HG03066 (cell line): ENCODE results near the gene TCTA.

Experiments used
- ATAC-seq: cut with Tn5 transposase; IDR thresholded peaks from one replicate; pipeline ENCODE4 v1.9.1; 2021; ENCODE audit warnings: low read depth; ENCODE audit not compliant: unreplicated experiment

TCTA gene

DNA sequence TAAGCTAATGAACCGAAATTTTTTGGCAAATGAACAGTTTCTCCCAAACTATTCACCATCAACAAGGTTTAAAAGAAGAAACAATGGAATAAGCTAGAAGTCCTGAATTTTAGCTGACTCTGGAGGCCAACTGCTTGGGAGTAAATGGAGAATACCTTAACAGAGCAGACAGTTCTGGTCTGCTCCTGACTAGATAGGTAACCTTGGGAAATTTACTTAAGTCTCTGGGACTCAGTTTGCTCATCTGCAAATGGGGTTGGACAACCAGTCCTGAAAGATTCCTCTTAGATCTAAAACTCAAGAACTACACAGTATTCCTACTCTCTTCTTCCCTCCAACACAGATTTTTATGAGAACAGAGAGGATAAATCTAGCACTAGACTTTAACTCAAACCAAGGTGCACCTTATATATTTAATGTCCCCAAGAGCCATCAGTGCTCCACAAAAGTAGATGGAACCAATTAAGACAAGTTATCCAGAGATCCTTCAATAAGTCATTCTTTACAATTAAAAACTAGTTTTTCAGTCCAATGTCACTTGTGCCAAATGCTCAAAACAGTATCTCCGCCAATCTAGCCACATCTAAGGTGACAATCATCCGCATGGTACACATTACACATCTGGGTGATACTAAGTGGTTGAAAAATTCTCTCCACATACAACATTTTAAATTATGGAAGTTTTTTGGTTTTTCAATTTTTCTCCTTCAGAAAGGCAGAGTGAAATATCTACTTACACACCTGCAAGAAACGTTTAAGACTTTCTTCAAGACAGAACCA, 2.0 kb upstream of the TCTA start:
- no peak for ATAC-seq

DNA sequence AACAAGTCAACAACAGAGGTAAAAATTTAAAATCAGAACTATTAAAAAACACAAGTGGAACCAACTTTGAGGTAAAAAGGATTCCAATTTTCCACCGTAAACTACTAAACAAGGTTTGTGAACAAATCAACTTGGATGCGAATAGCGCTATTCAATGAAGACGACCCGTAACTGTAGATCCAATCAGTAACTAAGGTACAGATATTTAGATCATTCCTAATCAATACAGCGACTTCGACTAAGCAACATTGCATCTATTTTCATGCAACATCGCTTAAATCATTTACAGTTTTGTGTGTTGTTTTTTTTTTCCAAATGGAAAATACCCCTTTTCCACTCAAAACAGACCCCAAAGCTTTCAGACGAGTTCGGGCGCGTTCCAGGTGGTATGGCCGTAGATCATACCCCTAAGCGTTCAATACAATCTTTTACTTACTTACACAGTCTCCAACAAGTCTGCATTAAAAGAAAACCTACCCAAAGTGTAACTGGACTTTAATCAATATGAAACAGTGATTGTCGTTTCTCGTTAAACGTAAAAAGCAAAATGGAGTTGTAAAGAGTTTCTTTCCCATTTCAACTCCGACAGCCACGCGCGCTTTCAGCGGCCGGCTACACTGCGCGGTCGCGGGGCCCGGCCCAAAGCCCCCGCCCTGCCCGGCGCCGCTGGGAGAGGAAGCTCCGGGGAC, 1.2 kb upstream of the TCTA start:
- ATAC-seq = no peak

DNA sequence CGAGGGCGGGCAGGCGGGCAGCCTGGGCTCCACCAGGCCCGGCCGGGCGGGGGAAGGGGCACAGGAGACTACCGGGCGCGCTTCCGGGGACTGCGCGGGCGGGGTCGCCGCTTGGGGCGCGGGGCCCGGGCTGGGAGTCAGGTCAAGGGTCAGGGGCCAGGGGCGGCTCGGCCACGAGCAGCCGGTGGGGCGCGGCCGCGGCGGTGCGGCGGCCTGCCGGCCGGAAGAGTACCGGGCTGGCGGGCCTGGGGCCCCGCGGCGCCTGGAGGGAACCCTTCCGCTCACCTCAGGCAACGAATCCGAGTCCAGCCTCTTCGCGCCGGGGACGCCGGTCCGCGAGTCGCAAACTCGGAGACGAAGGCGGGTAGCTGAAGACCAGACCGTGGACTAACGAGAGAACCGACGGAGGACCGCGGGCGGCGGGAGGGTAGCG, 672 bp upstream of the TCTA start:
- peak; percentile 25 for ATAC-seq

DNA sequence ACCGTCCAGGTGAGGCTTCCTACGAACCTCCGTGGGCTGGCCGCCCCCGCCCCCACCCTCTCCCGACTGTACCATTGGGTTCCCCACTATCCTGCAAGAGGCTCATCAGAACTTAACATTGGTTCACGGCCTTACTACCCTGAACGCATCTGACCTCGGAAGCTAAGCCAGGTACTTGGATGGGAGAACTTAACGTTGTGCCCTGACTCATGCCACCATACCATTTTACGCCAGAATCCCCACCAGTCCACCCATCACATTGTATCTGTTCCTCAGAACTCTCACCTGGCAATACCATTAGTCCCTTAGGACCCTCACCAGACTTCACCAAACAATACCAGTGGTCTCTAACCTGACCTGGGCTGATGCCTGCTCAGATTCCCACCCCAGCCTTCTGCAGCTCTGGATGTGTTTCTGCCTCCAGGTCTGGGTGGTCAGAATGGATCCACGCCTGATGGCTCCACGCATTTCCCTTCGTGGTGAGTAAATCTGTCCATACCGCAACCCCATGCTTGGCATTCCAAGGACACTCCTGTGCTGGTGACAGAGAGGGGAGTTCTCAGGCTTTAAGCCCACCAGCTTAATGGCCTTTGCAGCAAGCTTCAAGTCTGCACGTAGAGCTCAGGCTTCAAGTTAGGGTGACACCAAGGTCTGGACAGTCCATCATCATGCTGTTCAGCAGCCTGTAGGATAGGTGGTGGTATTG, 562 bp downstream of the TCTA start:
- no peak for ATAC-seq

DNA sequence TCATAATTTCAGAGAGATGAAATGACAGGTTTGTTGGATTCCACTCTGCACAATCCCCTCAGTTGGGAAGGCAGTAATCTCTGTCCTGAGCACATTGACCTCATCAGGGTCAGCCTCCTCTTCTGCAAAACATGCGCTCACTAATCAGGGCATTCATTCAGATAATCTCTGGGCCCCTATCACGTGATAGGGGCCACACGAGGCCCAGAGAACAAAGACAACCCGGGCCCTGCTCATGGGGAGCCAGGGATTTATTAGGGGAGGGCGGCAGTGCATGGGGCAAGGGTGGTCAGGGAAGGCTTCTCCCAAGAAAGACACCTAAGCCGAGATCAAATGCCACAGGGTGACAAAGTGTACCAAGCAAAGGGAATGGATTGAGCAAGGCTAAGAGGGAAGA, 1.1 kb downstream of the TCTA start:
- ATAC-seq = no peak

DNA sequence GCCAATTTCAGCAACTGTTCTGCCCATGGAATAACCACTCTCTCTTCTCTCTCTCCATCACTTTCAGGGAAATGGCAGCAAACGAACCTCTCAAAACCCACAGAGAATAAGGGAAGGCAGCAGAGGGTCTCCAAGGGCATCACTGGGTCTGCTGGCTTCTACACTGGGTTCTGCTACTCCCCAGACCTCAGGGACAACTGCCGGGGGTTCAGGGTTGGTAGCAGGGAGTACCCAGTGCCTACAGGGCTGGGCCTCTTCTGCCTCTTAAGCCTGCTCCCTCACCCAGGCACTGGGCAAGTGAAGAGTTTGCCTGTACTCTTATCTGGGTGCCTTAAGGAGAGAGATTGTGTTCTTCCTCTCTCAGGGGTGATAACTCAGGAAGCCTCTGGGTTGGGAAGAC, 2.5 kb downstream of the TCTA start:
- ATAC-seq = no peak

DNA sequence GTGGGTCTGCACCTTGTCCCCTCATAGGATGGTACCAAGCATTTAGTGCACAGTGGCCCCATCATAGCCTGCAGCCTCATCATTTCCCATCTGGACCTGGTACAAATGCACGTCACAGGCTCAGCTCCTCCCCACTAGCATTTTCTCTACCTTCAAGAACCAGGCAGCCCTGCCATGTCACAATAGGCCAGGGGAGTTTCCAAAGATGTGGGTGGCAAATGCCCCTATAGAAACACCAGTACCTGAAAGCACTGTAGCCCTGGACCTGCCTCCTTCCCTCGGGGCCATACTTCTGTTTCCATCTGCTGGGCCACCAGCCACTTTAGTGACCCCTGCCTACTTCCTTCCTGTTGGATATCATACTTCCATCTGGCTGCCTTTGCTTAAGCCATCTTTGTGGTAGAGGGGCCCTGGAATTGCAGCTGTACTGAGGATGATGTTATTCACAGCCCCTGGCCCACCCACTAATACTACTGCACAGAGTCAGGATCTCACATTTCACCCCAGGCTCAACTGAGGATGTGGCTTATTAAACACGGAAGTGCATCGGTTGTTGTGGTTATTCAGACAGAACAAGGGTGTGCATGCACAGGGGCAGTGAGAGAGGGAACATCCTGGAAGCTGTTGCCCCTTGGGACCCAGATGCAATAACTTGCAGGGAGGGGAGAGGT, 3.8 kb downstream of the TCTA start:
- ATAC-seq = no peak

DNA sequence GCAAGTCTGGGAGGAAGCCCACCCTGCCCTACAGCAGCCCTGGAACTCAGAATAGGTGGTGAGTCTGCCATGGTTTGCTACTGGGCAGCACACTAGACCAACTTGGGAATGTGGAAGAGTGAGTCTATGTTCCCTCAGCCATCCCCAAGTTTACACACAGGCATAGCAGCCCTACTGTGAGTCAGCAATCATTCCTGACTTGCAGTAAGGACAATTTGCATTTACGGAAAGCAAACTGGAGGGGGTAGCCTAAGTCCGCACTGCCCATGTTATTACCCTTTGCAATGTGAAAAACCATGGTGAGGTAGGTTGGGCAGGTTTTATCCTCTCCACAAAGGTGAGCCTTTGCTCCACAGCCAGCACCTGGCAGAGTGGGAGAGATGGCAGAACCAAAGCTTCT, 4.6 kb downstream of the TCTA start:
- ATAC-seq = no peak

DNA sequence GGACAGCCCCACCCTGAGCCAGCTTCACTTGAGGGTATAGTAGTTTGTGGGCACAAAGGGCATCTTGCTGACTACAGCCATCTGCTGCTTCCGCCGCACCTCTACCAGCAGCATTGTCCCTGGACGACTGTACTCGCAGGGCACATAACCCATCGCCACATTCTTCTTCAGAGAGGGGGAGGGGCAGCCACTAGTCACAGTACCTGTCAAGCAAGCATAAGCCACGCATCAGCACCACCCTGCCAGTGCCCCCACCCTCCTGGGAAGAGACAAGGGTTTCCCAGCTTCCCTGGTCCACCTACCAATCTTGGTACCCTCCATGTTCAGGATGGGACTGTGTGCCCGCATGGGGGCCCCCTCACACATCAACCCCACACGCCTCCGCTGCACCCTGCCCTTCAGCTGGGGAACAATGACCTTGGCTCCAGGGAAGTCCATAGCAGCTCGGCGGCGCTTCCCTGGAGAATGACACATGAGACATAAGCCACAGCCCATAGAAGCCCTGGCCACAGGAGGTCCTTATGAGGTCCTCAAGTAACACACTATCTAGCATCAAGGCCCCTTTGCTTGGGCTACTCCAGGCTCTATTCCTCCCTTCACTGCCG, 5.4 kb downstream of the TCTA start:
- ATAC-seq = no peak

DNA sequence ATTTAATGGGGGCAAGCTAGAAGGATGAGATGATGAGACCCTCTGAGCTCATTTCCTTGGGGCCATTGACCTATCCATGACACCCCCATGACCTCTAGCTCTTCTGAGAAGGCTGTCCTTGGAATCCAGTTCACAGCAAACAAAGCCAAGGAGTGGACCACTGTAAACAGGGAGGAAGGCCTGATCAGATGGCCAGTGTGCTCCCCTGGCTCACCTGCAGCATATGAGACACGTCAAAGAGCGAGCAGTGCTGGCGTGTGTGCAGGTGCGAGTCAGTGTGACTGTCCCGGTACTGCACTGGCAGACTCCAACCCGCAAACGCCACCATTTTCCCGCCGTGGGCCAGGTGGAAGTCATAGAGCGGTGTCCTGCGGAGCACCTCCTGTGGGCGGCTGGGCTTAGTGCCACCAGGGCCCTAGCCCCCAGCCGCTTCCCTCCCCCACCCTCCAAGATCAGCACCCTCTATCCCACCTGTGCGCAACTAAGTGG, 9.7 kb downstream of the TCTA start:
- ATAC-seq = no peak

DNA sequence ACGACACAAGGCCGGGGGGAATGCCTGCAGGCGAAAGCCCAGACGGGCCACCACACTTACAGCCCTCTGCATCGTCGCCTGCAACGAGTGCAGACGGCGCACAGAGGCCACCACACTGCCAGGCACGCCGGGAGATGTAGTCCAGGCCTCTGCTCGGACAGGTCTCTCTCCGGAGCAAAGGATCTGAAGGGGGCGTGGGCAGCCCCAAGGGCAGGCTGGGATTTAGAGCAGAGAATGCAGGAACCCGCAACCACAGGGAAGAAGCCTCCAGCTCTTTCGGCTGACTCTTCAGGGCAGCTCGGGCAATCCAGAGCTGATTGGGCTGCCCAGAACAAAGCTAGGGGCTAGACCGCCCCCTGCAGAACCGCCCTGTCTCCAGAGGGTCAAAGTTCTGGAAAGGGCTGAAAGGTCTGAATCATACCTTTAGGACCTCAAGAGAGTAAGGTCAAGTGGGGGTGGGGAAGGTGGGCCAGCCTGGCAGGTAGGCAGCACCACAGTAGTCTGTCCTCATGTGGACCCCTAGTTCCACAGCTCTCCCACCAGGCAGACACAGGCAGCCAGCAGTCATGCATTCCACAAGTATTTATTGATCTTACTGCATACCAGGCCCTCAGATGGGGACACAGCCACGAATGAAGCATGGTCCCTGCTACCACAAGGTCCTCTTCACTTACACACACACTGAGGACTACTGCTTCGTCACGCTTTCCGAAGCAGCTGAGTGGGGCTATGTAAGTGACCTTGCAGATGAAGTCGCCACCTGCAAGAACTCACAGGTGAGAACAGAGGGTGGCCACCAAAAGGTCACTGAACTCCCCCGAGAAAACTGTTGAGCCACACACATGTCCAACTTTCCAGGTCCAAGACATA, 10.4 kb downstream of the TCTA start, which contains the start of gene AMT:
Gene AMT (minus strand): TSS at position 95 of the 870 bp plus-strand sequence. CDS start 23 bp downstream, at position 72.
- no peak for ATAC-seq

DNA sequence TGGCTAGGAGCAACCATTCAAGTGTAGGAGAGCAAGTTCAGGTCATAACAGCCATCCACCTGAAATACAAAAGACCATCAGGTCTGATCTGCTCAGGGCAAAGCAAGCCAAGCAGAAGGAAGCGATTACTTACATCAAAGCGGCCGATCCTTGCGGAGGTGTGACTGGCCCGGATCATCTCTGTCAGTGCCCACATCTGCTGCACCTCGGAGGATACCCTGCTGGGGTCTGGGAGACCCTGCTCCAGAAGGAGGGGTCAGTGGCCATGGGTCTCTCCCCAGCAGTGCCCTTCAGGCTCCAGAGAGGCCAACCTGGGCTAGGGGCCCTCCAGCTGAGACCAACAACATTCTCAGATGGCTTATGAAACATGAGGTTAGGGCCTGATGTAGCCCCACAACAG, 12.6 kb downstream of the TCTA start:
- ATAC-seq = no peak

DNA sequence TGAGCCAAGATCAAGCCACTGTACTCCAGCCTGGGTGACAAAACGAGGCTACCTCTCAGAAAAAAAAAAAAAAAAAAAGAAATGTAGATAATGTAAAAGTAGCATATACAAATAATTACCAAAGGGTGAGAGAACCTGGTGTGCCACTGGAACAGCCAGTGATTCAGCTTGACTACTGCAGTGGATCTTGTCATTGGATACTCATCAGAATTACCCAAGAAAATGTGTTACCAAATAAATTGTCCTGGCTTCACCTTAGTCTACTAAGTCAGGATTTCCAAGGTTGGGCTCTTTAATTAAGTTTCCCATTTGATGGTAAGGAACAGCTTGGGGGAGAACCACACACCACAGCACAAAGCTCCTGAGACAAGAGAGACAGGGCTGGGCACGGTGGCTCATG, 15.4 kb downstream of the TCTA start:
- no peak for ATAC-seq

DNA sequence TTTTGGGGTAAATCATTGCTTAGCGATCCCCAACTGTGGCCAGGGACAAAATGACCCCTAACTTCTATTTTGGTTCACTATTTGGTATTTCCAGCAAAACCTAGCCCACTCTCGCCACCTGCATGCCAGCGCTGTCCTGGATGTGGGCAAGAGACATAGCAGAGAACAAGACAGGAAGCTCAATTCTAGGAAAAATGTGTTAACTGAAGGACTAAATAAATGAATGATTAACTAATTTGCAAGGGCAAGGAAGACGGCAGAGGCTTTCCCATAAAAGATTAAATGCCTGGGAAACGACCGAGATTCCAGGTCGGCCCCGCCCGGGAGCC, 16.5 kb downstream of the TCTA start:
- no peak for ATAC-seq

DNA sequence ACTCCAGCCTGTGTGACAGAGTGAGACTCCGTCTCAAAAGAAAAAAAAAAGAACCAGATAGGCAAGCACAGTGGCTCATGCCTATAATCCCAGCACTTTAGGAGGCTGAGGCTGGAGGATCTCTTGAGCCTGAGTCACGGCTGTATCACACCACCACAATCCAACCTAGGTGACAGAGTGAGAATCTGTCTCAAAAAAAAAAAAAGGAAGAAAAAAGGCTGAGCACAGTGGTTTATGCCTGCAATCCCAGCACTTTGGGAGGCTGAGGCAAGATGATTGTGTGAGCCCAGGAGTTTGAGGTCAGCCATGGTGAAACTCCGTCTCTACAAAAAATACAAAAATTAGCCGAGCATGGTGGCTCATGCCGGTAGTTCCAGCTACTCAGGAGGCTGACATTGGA, 22.5 kb downstream of the TCTA start:
- ATAC-seq = no peak

DNA sequence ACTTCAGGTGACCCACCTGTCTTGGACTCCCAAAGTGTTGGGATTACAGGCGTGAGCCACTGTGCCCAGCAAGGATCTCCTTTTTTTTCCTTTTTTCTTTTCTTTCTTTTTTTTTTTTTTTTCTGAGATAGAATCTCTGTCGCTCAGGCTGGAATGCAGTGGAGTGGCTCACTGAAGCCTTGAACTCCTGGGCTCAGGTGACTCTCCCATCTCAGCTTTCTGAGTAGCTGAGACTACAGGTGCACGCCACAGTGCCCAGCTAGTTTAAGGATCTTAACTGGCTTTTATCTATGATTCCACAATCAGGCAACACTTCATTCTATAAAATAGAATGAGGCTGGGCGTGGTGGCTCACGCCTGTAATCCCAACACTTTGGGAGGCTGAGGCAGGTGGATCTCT, 33.2 kb downstream of the TCTA start:
- no peak for ATAC-seq

DNA sequence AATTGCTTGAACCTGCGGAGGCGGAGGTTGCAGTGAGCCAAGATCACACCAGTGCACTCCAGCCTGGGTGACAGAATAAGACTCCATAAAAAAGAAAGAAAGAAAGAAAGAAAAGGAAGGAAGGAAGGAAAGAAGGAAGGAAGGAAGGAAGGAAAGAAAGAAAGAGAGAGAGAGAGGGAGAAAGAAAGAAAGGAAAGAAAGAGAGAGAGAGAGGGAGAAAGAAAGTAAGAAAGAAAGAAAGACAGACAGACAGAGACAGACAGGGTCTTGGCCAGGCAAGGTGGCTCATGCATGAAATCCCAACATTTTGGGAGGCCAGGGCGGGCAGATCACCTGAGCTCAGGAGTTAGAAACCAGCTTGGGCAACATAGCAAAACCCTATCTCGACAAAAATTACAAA, 41.4 kb downstream of the TCTA start:
- no peak for ATAC-seq

DNA sequence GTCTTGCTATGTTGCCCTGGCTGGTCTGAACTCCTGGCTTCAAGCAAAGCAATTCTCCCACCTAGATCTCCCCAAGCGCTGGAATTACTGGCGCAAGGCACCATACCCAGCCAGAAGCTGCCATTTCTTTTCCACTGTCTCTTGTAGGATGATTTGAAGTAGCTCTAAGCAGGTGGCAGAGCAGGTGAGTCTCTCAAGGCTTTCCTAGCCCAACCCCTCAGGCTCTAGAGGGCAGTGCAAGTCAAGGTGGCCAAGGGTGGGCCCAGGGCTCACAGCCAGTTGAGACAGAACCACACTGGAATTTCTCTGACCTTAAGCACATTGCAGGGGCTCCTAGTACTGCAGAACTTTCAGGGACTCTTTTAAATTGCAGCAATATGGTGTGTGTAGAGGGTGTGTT, 42.2 kb downstream of the TCTA start:
- ATAC-seq = no peak

DNA sequence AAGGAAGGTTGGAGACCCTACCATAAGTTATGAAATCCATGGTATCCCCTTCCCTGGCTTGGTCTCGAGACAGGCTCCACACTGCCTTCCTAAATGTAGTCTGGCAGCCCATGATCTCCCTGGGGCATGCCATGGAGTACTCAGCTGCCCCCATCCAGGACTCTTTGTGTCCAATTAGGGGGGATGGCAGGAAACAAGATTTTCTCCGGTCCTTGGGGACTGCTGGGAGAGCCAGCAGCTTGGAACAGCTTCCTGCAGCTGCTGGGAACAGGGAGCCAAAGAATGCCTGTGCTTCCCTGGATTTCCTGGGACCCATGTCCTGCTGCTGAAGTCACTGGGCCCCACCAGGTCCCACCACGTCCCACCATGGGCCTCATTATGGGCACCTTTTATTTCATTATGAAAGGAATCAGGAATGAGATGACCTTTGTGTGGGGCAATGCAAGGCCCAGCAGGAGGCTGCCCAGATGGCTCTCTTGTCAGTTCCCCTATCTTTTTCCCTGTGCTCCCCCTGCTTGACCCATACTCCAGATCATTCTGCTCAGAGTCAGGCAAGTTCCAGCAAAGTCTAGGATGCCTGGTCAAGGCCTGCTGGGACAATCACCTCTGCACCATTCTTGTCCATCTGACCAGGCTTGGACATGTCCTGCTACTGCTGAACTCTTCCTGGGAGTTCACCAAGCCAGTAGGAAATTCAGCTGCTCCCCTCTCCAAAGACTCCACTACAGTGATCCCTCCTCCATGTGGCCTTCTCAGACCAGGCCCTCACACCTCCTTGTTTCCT, 42.9 kb downstream of the TCTA start:
- ATAC-seq = no peak
